Fibroblast of lung (primary cell): ENCODE data around the gene SEMA5A. TPM values are rescaled to one million over a fixed set of nuclear protein-coding genes. Genes with fewer than 3 reads are reported as not detected.

Experiments
- DNase-seq, 2 donors: peaks; one replicate each; pipeline versions ENCODE4 v3.0.0 to v3.0.0-alpha.2; 2010; ENCODE audit warnings: low read depth in 2 of 2
- H2AFZ ChIP-seq: 2 replicates; pipeline ENCODE4 v1.5.1; 2012; ENCODE audit warnings: low read length, control low read depth, inconsistent platforms
- H3K27ac ChIP-seq: 2 replicates; pipeline ENCODE4 v1.5.1; 2011; ENCODE audit warnings: low read length, control low read depth; ENCODE audit not compliant: insufficient read depth
- H3K27me3 ChIP-seq: 2 replicates; pipeline ENCODE4 v1.5.1; 2011; ENCODE audit warnings: mild to moderate bottlenecking, low read length; ENCODE audit not compliant: control insufficient read depth, insufficient read depth
- H3K36me3 ChIP-seq: 2 replicates; pipeline ENCODE4 v1.5.1; 2011; ENCODE audit warnings: low read length; ENCODE audit not compliant: control insufficient read depth, insufficient read depth
- H3K4me1 ChIP-seq: 2 replicates; pipeline ENCODE4 v1.5.1; 2011; ENCODE audit warnings: low read length; ENCODE audit not compliant: control insufficient read depth, insufficient read depth; ENCODE audit errors: extremely low read depth
- H3K4me2 ChIP-seq: 2 replicates; pipeline ENCODE4 v1.5.1; 2011; ENCODE audit warnings: low read length, control low read depth; ENCODE audit not compliant: insufficient read depth; ENCODE audit errors: extremely low read depth
- H3K4me3 ChIP-seq, 4 experiments: fragments of 200-600 bp in 1 of 4; sonication (generic) in 1 of 4; replicated peaks in 1 of 4; 2 replicates each; pipeline ENCODE4 v1.5.1; 2011 to 2016; ENCODE audit warnings: low read length in 4 of 4, low read depth in 3 of 4, mild to moderate bottlenecking in 3 of 4, control low read depth in 2 of 4, inconsistent platforms in 1 of 4, mixed read lengths in 1 of 4; ENCODE audit not compliant: insufficient read depth in 1 of 4; ENCODE audit errors: control extremely low read depth in 1 of 4
- H3K79me2 ChIP-seq: 2 replicates; pipeline ENCODE4 v1.5.1; 2012; ENCODE audit warnings: mild to moderate bottlenecking, low read length, inconsistent platforms; ENCODE audit not compliant: control insufficient read depth, insufficient read depth
- H3K9ac ChIP-seq: 2 replicates; pipeline ENCODE4 v1.5.1; 2011; ENCODE audit warnings: mild to moderate bottlenecking, low read length, control low read depth; ENCODE audit not compliant: insufficient read depth
- H3K9me3 ChIP-seq: 2 replicates; pipeline ENCODE4 v1.5.1; 2012; ENCODE audit warnings: low read depth, low read length; ENCODE audit not compliant: control insufficient read depth, insufficient read depth
- H4K20me1 ChIP-seq: 2 replicates; pipeline ENCODE4 v1.5.1; 2011; ENCODE audit warnings: low read length; ENCODE audit not compliant: control insufficient read depth, insufficient read depth; ENCODE audit errors: extremely low read depth
- CTCF ChIP-seq, 2 donors: IDR thresholded peaks in 1 of 2; conservative IDR thresholded peaks in 1 of 2; 1 replicate in 1 of 2; 2 replicates in 1 of 2; pipeline ENCODE4 v1.5.1; 2011 to 2012; ENCODE audit warnings: low read length in 2 of 2, control low read depth in 1 of 2, inconsistent platforms in 1 of 2, low read depth in 1 of 2, mild to moderate bottlenecking in 1 of 2
- EZH2 ChIP-seq: IDR thresholded peaks from 2 replicates; pipeline ENCODE4 v1.5.1; 2012; ENCODE audit warnings: low read length, control low read depth, mild to moderate bottlenecking; ENCODE audit errors: missing control alignments
- polyA plus RNA-seq, 2 donors: library from polyadenylated mRNA; depleted of rRNA in 1 of 2; stranded (reverse) in 1 of 2; unstranded in 1 of 2; fragments of >200 nt; gene quantifications; 2 replicates each; pipeline ENCODE4 v1.2.1, GENCODE V29; 2011 to 2012; ENCODE audit warnings: missing spikeins in 1 of 2
- total RNA-seq: library from RNA; depleted of rRNA; stranded (reverse); fragments of >200 nt; gene quantifications from 2 replicates; pipeline ENCODE4 v1.2.1, GENCODE V29; 2014

SEMA5A gene
- total and polyA plus RNA-seq, 2 donors (not counting 1 experiment from before 2014, with no cell fraction given) = 30.6 to 49.0 TPM

DNA sequence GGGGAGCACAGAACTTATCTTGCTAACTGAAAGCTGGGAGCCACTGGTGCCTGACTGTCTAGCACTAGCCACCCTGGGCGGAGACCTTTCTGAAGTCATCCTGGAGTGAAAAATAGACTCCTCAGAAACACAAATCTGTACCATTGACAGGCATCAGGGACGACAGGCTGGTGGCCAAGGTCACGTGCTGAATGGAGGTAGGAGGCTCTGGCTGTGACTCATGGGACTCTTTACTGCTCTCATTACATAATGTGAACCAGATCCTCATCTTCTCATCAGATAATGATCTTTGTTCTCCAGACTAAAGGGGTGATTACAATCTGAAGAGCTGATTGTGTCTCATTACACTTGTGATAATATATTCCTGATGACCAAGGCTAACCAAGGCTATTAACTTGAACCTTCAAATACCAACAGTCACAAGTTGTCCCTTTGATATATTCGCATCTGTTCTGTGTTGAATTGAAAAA lies 91.8 kb downstream of the SEMA5A start:
- Histone ChIP-seq H3K9me3 (no peaks in the 10 kb centered on the region), H3K27me3 (no peaks in the 10 kb centered on the region), H3K4me1 (peaks cover 10% of the 10 kb centered on the region), H3K27ac (no peak overlapping the region), H4K20me1 (no peaks in the 10 kb centered on the region), H3K4me2 (no peak overlapping the region), H3K9ac (no peak overlapping the region), H3K79me2 (peaks cover 2% of the 10 kb centered on the region), H2AFZ (no peak overlapping the region), H3K36me3 (no peaks in the 10 kb centered on the region), H3K4me3 (no peak overlapping the region)
- no peak for TF ChIP-seq EZH2
- no peak for TF ChIP-seq CTCF (conservative IDR thresholded peaks at IDR 0.05 in 1 of 2, IDR thresholded peaks at IDR 0.05 in 1 of 2; ENCODE audit: low read depth in 1 of 2, low read length in 2 of 2)
- DNase-seq = peak in 1 of 2 donors; percentile 38

- H2AFZ ChIP-seq = no peak overlapping the region
- DNase-seq = no peak
- no peaks in the 10 kb centered on the region for H3K27me3 ChIP-seq
- no peaks in the 10 kb centered on the region for H3K9me3 ChIP-seq
- no peaks in the 10 kb centered on the region for H4K20me1 ChIP-seq
- no peak for TF ChIP-seq CTCF (conservative IDR thresholded peaks at IDR 0.05 in 1 of 2, IDR thresholded peaks at IDR 0.05 in 1 of 2; ENCODE audit: low read depth in 1 of 2, low read length in 2 of 2)
- no peak for TF ChIP-seq EZH2
- no peak overlapping the region for H3K27ac ChIP-seq
- no peak overlapping the region for H3K9ac ChIP-seq
- H3K4me3 ChIP-seq = no peak overlapping the region
- peaks cover 10% of the 10 kb centered on the region for H3K4me1 ChIP-seq
- H3K79me2 ChIP-seq = peaks cover 2% of the 10 kb centered on the region
- no peaks in the 10 kb centered on the region for H3K36me3 ChIP-seq
- H3K4me2 ChIP-seq = no peak overlapping the region
These were observed 92.3 kb downstream of the SEMA5A start for GRCh38 chr5:9453480-9454011.

DNA sequence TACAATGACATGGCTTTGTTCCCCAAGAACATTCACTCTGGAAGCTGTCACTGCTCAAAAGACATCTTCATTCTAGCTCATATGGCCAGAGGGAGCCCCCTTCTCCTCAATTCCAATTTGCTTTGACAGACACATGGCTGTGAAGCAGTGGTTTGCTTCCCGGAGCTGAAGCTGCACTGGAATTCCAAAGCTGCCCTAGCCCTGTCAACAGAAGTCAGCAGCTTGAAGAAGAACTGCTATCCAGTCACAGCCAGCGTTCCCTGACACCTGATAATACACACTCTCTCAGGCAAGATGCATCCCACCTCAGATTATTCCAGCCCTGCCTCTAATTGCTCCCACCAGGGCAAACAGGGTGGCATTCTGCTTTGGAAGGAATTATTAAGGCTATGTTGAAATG lies 93.7 kb downstream of the SEMA5A start:
- H2AFZ ChIP-seq = no peak overlapping the region
- H3K27ac ChIP-seq = no peak overlapping the region
- H3K9ac ChIP-seq = no peak overlapping the region
- DNase-seq = no peak
- H3K36me3 ChIP-seq = no peaks in the 10 kb centered on the region
- H3K4me3 ChIP-seq = no peak overlapping the region
- H3K4me1 ChIP-seq = peaks cover 10% of the 10 kb centered on the region
- H3K79me2 ChIP-seq = peaks cover 2% of the 10 kb centered on the region
- TF ChIP-seq EZH2 (no peak), CTCF (conservative IDR thresholded peaks at IDR 0.05 in 1 of 2, IDR thresholded peaks at IDR 0.05 in 1 of 2; ENCODE audit: low read depth in 1 of 2, low read length in 2 of 2) (no peak)
- no peak overlapping the region for H3K4me2 ChIP-seq
- H3K27me3 ChIP-seq = no peaks in the 10 kb centered on the region
- no peaks in the 10 kb centered on the region for H3K9me3 ChIP-seq
- H4K20me1 ChIP-seq = no peaks in the 10 kb centered on the region
